GM21825 (cell line): ENCODE results near the gene GOT1.
A peak's percentile ranks its signal among the peaks of the same experiment; 100 is the strongest.

Source experiments
- ATAC-seq: cut with Tn5 transposase; IDR thresholded peaks from one replicate; pipeline ENCODE4 v1.9.1; 2021; ENCODE audit warnings: mild to moderate bottlenecking, moderate library complexity; ENCODE audit not compliant: unreplicated experiment

Gene GOT1

DNA sequence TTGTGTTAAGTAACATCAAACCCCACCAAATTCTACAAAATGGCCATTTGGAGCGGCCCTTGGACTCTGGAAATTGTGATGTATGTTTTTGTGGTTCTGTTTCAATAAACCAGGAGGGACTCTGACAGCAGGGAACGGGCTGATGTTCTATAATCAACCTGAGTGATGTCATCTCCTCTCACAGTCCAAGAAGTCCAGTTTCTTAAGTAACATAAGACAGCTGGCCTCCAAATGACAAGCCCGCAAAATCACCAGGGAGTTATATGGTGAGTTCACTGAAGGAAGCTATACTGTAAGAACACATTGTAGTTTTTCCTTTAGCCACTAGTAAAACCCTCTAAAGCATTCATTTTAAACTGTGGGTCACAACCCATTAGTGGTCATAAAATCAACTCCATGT lies 34.0 kb downstream of the GOT1 start:
- ATAC-seq = no peak

DNA sequence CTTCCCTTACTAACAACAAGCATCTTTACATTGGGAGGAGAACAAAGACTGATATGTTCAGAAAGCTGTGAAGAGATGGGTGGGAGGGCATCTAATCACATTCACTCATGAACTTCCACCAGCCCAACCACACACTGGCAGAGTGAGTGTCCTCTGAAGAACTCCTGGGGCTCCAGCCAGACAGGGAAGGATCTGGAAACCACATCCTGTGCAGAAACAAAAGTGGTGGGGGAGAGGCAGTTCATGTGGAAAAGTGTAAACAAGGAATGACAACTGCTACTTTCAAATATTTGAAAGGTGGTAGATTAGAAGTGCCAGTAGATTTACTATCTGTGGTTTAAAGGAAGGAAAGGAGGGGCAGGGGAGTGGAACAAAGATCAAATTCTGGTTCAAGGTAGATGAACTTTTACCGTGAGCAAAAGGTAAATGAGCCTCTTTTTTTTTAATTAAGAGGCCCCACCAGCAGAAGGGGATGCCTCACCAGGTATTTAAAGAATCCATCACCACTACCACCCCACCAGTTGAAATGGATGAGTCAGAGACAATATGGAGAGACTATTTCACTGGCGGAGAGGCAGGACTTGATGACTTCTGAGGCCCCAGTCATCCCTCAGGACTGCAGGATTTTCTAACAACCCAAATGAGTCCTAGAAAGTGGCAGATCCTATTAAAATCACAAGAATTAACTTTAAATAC lies 34.5 kb downstream of the GOT1 start:
- no peak for ATAC-seq

DNA sequence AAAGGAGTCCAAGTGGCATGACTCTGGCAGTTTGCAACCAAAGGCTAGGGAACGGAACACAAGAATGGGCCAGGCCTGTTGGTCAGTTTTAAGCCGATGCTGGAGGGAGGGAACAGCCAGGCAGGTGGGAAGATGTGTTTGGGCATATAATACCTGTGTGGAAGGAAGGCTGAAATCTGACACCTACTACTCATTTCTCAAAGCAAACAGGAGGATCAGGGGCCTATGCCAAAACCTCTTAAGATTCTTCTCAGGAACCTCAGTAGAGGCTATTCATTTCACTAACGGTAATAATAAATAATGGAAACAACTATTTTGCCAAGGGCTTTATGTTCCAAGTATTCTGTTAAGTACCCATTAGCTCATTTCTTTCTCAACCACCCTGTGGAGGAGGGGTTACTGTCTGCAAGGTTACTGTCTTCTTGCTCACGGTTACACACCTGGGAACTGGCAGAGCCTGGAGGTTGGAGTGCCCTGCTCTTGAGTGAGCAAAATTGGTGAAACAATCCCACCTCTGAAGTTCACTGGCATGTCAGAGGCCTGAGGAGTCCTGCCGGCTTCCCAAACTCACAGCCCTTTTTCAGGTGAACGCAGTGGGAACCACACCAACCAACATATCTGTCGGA lies 35.5 kb downstream of the GOT1 start:
- no peak for ATAC-seq

DNA sequence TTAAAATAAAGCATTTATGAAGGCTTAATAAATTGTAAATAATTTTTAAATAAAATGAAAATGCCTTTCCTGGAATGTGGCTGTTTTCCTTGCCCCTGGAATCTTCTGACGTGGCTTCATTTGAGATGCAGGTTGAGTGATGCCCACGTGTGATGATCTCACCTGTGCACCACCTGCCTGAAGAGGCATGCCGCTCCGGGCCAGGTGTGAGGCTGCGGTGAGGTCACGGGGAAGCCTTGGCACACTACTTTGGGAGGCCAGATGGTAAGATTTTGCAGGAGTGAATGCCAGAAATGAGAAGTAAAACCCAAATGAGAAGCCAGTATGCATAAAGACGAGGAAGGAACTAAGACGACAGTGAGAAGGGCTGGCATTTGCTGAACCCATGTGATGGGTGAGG lies 36.2 kb downstream of the GOT1 start:
- no peak for ATAC-seq

DNA sequence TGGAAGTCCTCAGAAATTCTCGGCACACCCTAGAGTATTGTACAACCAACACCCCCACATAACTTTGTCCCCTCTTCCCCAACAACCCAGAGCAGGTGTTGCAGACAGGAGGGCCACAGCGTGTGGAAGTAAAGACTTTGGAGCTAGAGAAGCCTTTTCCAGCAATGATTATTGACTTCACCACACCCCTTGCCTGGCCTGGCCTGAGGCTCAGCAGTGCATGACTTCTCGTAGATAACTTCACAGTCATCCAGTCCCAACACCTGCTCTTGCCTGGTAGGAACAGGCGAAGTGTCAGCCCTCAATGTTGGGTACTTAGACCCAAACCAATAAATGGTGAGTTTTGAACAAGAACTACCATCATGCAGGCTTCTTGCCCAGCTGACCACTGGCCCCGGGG lies 36.7 kb downstream of the GOT1 start:
- ATAC-seq = no peak

DNA sequence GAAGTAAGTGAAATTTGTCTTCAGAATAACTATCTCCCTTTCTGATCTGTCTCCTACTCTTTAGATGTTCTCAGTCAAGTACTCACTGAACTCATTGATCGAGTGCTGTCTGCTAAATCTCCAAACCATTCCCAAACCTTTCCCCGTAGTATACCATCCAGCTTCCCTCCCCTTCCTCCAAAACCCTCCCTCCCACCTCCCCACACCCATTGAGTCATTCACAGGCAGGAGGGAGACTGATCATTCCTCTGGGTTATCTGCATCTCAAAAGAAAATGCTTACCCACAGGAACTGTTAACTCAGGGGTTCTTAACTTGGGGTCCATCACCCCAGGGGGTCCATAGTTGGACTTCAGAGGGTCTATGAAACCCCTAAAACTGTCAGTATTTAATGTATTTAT lies 37.4 kb downstream of the GOT1 start:
- ATAC-seq = no peak

DNA sequence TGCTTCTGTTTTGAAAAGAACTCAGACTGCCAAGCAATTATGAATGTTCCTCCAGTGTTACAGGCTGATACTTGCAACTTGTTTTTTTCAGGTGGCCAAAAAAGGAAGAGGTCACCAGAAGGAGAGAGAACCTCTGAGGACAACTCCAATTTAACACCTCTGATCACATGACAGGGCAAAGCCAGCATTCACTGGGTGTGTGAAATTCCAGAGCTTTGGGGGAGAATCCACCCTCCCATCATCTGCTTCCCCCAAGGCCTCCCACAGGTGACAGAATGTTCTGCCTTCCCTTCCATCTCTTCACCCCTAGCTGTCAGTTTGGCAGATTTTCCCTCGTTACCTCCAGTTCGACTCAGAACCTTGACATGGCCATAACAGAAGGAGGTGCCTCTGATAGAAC lies 39.1 kb downstream of the GOT1 start:
- no peak for ATAC-seq

DNA sequence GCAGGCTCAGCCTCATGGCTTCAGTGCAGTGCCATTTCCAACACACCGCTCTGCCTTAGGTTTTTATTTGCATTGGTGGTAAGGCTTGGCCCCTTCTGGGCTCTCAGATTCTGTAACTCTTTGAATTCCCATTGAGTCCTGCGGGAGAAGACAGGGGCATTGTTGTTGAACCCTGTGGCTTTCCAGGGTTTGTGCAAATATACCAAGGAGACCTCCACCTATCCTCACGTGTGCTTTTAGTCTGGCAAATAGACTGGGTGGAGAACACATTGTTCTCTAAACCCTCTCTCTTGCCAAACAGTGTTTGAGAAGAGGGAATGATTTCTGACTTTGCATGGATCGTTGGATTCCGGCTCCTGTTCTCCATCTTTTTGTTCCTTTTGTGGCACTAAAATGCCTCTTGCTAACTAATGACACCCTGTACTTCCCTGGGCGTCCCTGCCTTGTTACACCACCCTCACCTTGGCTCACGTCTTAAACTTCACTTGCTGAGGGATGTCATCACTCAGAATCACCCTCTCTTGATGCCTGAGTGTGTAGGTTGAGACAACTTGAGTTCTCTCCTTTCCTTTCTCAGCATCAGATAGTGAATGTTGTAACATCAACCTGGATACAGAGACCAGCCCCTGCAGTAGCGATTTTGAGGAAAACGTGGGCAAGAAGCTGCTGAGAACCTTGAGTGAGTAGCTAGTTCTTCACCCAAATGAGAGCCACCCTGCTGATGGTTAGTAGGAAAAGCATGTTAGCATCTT lies 40.5 kb downstream of the GOT1 start:
- ATAC-seq = no peak

DNA sequence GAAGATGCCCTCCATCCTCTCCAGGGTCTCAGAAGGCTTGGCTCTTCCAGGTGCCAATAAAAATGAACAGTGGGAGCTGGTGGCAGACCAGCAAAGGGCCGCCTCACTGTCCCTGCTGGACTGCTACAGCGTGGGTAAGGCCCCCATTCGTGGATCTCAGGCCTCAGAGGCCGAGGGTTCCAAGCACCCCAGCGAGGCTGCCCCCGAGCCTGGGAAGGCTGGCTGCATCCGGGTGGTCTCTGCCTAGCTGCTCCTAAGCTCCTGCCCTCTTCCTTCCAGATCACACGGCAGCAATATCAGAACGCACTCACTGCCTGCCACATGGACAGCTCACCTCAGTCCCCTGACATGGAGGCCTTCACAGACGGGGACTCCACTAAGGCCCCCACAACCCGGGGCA lies 42.9 kb downstream of the GOT1 start:
- ATAC-seq = no peak

DNA sequence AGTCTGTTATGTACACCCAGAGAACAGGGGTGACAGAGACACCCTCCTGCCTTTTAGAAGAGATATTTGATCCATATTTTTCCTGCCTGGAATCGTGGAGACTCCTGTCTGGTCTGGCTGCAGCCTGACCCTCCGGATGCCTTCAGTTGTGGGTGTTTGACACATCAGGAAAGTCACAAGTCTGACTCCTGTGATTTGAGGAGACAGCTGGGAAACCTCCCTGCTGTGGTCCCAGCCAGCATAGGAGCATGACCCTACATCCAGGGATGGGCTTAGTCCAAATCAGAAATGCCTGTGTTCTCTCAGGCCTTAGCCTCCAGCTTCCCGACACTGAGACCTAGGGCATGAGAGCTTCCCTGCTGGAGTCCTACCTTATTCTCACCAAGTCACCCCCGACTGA lies 43.4 kb downstream of the GOT1 start:
- ATAC-seq = no peak

DNA sequence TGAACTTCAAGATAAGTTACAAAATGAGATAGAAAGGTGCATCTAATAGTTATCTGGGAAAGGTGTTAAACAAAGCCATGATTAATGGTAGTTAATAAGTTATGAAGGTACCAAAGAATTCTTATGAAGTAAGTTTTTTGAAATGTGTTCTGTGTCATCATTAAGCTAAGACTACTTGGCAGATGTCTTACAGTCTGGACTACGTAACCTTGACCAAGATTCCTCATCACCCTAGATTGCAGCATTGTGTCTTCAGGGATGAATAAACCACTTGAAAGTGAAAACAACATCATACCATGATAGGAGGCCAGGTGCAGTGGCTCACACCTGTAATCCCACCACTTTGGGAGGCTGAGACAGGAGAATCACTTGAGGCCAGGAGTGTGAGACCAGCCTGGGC lies 48.2 kb downstream of the GOT1 start:
- no peak for ATAC-seq

DNA sequence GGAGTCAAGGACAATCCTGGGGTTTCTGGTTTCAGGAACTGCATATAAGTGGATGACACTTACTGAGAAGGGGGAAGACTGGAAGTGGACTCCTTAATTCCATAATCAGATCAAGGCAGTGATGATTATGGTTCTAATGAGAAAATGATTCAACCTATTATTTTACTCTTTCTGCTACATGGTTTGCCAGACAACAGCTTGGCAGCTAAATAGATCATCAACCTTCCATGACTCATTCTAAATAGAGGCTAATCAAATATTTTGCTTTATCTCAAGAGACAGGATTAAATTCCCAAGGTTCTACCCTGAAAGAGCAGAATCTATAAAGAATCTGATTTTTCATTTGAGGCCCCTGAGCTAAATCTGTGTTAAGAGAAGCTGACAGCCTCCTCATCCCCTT lies 55.0 kb downstream of the GOT1 start:
- no peak for ATAC-seq

DNA sequence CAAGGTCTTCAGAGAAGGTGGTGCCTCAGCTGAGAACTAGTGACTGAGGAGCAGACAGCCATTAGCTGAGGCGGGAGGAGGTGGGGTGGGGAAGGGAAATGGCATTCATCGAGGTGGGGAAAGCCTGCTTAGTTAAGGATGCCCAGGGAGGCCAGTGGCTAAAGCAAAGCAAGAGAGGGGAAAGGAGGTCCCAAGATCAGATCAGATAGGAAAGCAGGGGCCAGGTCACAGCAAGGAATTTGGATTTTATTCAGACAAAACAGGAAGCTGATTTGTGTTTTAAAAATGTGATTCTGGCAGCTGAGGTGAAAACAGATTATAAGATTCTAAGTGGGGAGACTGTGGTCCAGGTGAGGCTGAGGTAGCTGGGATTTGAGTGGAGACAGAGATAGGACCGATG lies 55.5 kb downstream of the GOT1 start:
- no peak for ATAC-seq

DNA sequence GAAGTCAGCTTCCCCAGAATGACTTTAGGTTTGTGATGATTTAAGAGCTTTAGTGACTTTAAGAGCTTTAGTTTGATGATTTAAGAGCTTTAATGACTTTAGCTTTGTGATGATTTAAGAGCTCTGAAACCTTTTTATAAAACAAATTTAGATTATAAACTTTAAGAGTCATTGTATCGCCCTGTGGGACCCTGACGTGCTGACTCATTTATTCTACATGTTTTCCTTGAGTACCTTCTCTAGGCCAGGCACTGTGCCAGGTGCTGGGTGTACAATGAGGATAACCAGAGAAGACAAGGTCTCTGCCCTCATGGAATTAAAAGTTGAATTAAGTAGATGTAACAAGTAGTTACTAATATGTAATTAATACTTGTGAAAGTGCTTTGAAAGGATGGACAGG lies 55.9 kb downstream of the GOT1 start:
- ATAC-seq = no peak

DNA sequence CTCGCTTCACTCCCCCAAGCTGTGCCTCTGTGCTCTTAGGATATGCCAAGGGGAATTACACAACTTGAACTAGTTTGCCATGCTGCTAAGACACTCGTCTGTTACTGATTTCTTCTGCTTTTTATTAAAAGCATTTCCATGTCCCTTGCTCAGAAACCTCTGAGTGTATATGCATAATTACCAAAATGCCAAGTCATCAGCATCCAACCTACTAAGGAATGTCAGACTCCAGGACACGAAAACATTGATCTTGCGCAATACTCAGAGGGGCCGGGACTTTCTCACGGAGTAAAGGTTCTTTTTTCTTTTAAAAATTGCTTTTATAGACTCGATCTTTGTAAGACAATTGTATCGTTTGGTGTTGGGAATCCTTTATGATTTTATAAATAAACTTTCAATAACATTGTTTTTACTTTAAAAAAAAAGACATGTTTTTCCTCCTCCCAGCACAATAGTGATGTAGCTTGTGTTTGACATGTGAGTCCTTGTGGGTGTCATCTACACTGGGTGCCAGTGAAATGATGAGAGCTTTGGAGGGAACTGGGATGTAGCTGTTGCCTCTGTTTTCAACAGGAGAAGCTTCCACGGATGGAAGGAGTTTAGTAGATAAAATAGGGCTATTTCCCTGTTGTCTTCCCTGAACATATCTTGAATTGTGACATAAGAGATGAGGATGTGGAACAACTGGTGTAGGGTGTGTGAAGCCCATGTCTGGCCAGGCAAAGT lies 57.7 kb downstream of the GOT1 start:
- ATAC-seq = no peak

DNA sequence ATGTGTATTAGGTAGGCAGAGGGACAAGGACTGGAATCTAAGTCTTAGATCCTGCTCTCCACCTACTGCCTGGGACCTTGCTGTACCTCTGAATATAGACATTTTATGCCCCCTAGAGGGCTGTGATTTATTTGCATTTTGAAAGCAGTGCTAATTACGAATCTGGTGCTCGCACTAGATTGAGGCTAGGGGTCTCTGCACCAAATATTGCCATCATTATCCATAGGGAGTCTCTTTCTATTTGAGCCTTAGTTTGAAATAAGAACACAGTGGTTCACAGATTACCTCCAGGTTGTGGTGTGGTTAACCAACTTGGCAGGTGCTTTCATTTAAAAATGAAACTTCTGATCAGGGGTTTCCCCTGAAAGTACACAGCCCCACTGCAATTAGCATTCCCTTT lies 59.4 kb downstream of the GOT1 start:
- ATAC-seq = peak; percentile 85

DNA sequence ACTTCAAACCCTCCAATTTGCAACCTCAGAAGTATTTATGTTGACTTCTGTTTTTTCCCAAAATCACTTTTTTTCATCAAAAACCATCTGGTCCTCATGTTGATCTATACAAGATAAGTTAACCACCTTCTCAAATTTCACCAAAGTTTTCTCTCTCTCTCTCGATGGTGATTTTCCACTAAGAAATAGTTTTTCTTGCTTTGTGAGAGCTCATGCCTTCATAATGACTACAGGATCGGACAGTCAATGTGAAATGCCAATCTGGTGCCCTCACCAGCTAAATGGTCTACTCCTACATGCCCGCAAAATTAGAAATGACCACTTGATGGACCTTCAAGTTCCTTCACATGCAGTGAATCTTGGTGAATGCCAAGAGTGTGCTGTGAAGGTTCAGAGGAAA lies 60.9 kb downstream of the GOT1 start:
- no peak for ATAC-seq

DNA sequence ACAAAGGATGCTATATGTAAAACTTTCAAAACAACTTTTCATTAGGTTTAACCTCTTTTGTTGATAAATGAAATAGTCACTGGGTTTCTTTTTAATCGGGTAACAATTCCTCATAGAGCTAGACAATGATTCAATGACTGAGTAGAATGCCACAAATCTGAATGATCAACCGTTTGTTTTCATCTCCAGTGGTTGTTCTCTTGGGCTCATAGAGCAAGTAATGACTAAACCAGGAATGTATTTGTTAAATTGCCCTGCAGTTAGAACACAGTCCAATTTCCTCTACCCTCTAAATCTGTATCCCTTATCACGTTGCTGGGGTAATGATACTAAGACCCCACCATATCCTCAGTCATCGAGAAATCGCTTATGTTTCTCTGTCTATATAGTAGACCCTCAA lies 61.3 kb downstream of the GOT1 start:
- ATAC-seq = no peak

DNA sequence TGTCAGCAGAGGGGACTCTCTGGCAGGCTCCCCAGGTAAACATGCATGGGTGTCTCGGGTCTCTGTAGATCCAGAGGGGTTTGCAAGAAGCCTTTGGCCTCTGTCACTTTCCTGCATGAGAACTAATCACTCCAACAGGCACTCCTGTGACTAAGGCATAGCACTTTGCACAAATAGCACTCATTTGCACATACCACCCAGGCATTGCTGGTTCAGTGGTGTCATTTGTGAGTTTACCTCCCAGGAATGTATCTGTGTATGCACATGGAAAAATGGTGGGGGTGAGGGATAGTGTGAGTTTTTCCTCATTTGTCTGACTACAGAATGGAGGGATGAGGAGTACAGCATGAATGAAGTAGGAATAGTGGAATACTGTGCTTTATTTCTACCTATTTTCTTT lies 61.8 kb downstream of the GOT1 start:
- no peak for ATAC-seq

DNA sequence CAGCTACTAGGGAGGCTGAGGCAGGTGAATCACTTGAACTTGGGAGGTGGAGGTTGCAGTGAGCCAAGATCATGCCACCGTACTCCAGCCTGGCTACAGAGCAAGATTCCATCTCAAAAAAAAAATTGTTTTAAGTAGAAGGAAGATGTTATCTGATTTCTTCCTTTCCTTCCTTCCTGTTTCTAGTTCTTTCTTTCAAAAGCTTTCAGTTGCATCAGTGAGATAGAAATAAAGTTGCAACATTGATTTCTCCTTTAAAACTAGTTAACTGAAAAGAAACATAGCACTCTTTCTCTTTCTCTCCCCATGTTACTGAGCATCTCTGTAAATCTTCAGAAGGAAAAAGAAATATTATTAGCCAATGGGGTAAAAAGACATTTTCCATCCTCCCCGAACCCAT lies 63.8 kb downstream of the GOT1 start:
- ATAC-seq = no peak

DNA sequence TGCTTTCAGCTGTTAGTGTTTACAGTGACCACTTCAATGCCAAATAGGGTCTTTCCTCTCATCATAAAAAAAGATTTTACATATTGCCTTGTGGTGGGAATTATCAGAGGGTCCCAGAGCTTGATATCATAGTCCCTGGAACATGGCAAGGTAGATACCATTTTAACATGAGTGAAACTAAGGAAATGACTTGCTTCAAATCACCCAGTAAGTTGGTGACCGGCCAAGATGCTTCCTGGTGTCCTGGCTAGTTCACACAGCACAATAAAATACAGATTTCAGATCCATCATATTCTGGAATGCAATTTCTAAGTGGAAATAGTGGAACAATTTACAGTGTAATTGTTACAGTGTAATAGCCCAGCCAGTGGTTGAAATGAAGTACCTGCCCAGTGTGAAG lies 64.7 kb downstream of the GOT1 start:
- no peak for ATAC-seq

DNA sequence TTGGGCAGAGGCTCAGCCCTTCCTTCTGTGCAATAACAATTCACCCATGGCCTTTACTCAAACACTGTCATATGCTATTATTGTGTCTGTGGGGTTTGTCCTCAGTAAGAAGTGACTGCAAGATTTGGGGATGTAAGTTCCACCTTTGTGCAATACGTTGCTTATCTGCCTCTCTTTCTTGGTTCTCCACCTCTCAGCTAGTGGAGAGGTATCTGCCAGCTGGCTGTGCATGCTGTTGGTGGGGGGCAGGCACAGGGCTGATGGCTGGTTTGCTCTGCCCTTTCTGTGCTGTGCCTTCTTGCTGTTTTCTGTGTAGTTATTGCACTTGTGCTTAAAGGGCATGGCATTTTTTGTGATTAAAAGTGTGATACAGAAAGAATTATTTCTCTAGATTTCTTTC lies 65.1 kb downstream of the GOT1 start:
- no peak for ATAC-seq
